Gastrocnemius medialis (tissue), 4 donors: ENCODE measurements around the gene RIOK2. TPM values are rescaled to one million over a fixed set of nuclear protein-coding genes. Genes with fewer than 3 reads are reported as not detected.

Source experiments
- ATAC-seq, 2 donors: fragments of 150-250 bp; one replicate each; pipeline ENCODE4 v1.9.1; 2016
- DNase-seq, 2 donors: peaks; one replicate each; pipeline ENCODE4 v3.0.0-alpha.2; 2019
- H3K27ac ChIP-seq, 4 donors: fragments of 200-600 bp; sonication (generic); 1 replicate in 1 of 4; 2 replicates in 3 of 4; pipeline ENCODE4 v1.5.1; 2016 to 2018; ENCODE audit warnings: mild to moderate bottlenecking in 2 of 4, moderate library complexity in 1 of 4
- H3K27me3 ChIP-seq, 3 donors: fragments of 200-600 bp; sonication (generic) in 2 of 3; 1 replicate in 1 of 3; 2 replicates in 2 of 3; pipeline versions ENCODE4 v1.5.1 to v1.6.0; 2016 to 2019; ENCODE audit warnings: mild to moderate bottlenecking in 1 of 3, moderate library complexity in 1 of 3
- H3K36me3 ChIP-seq, 2 donors: fragments of 200-600 bp; sonication (generic) in 1 of 2; one replicate each; pipeline ENCODE4 v1.5.1; 2017 to 2018
- H3K4me1 ChIP-seq, 2 donors: fragments of 200-600 bp; sonication (generic) in 1 of 2; one replicate each; pipeline ENCODE4 v1.5.1; 2016 to 2017; ENCODE audit warnings: mild to moderate bottlenecking in 2 of 2
- H3K4me3 ChIP-seq, 4 donors: fragments of 200-600 bp; sonication (generic) in 3 of 4; 1 replicate in 1 of 4; 2 replicates in 3 of 4; pipeline ENCODE4 v1.5.1; 2016 to 2019; ENCODE audit warnings: mild to moderate bottlenecking in 2 of 4
- H3K9me3 ChIP-seq, 3 donors: fragments of 200-600 bp; sonication (generic) in 2 of 3; 1 replicate in 1 of 3; 2 replicates in 2 of 3; pipeline ENCODE4 v1.5.1; 2016 to 2019
- POLR2A ChIP-seq, 2 donors: fragments of 450-650 bp; IDR thresholded peaks; one replicate each; pipeline ENCODE4 v1.6.1; 2017; ENCODE audit warnings: antibody characterized with exemption in 2 of 2, mild to moderate bottlenecking in 2 of 2, moderate library complexity in 2 of 2
- in situ Hi-C, 4 donors: fragments of 200-750 bp; cut with MboI; loops; one replicate each; pipeline versions ENCODE4 v1.15.0 to v1.8.0; 2017; ENCODE audit warnings: low sequenced_read_pairs in 4 of 4
- intact Hi-C: fragments of 100-400 bp; cut with DNase I; formaldehyde crosslinking; loops from one replicate; pipeline ENCODE4 v1.15.1; 2023; ENCODE audit warnings: low total_unique reads
- total RNA-seq, 4 donors: library from RNA; depleted of rRNA; stranded (reverse); fragments of >200 nt; gene quantifications; one replicate each; pipeline versions ENCODE4 v1.1.0 to v1.2.3, GENCODE V29; 2016
- TF ChIP-seq, protein P1 (sequence below), 5 experiments: fragments of 450-650 bp in 3 of 5; fragments of 200-600 bp in 2 of 5; sonication (generic) in 2 of 5; IDR thresholded peaks in 4 of 5; conservative IDR thresholded peaks in 1 of 5; 1 replicate in 4 of 5; 2 replicates in 1 of 5; pipeline ENCODE4 v1.5.1; 2016 to 2019; ENCODE audit warnings: antibody characterized with exemption in 5 of 5, mild to moderate bottlenecking in 3 of 5, moderate library complexity in 3 of 5

RIOK2 gene
- total RNA-seq, 4 donors from 2014 or later = 9.8 to 34.4 (median 17.3) TPM

- TF ChIP-seq, protein P1, sequence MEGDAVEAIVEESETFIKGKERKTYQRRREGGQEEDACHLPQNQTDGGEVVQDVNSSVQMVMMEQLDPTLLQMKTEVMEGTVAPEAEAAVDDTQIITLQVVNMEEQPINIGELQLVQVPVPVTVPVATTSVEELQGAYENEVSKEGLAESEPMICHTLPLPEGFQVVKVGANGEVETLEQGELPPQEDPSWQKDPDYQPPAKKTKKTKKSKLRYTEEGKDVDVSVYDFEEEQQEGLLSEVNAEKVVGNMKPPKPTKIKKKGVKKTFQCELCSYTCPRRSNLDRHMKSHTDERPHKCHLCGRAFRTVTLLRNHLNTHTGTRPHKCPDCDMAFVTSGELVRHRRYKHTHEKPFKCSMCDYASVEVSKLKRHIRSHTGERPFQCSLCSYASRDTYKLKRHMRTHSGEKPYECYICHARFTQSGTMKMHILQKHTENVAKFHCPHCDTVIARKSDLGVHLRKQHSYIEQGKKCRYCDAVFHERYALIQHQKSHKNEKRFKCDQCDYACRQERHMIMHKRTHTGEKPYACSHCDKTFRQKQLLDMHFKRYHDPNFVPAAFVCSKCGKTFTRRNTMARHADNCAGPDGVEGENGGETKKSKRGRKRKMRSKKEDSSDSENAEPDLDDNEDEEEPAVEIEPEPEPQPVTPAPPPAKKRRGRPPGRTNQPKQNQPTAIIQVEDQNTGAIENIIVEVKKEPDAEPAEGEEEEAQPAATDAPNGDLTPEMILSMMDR (IDR thresholded peaks at IDR 0.05 in 4 of 5, conservative IDR thresholded peaks at IDR 0.05 in 1 of 5) = no peak
- no peak for TF ChIP-seq POLR2A (IDR thresholded peaks at IDR 0.05)
- Histone ChIP-seq H3K9me3 (no peaks in the 10 kb centered on the region), H3K4me1 (no peaks in the 10 kb centered on the region), H3K27ac (no peak overlapping the region), H3K4me3 (no peak overlapping the region), H3K36me3 (no peaks in the 10 kb centered on the region), H3K27me3 (no peaks in the 10 kb centered on the region)
- ATAC-seq = no peak
- intact Hi-C loops = no loop called here
- DNase-seq = no peak
- in situ Hi-C loops = loop anchor here in 1 of 4 donors (25.0 kb wide), 1 partner anchor 1604 kb away; no protein-coding TSS in a partner anchor
Measured at GRCh38 chr5:97208714-97209113, 25.7 kb upstream of the RIOK2 start.

DNA sequence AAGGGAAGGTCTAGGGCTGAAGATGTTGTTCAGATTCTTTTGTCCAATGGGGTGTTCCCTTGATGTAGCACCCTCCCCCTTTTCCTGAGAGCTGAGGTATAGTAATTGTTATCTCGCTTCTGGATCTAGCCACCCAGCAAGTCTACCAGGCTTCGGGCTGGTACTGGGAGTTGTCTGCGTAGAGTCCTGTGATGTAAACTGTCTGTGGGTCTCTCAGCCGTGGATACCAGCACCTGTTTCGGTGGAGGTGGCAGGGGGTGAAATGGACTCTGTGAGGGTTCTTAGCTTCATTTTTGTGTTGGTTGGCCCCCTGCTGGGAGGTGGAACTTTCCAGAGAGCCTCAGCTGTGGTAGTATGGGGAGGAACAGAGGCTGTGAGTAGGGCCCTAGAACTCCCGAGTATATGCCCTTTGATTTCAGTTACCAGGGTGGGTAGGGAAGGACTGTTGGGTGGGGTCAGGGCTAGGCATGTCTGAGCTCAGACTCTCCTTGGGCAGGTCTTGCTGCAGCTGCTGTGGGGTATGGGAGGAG is 25.2 kb upstream of the RIOK2 start:
- H3K4me1 ChIP-seq = no peaks in the 10 kb centered on the region
- DNase-seq (no peak), ATAC-seq (no peak)
- no peaks in the 10 kb centered on the region for H3K27me3 ChIP-seq
- H3K4me3 ChIP-seq = no peak overlapping the region
- intact Hi-C loops (no loop called here), in situ Hi-C loops (loop anchor here in 1 of 4 donors (25.0 kb wide), 1 partner anchor 1604 kb away; no protein-coding TSS in a partner anchor)
- H3K27ac ChIP-seq = no peak overlapping the region
- H3K9me3 ChIP-seq = no peaks in the 10 kb centered on the region
- H3K36me3 ChIP-seq = no peaks in the 10 kb centered on the region
- no peak for TF ChIP-seq POLR2A (IDR thresholded peaks at IDR 0.05)
- TF ChIP-seq, protein P1 (IDR thresholded peaks at IDR 0.05 in 4 of 5, conservative IDR thresholded peaks at IDR 0.05 in 1 of 5) = no peak

- in situ Hi-C loops = loop anchor here in 1 of 4 donors (25.0 kb wide), 1 partner anchor 1568 kb away; the partner anchor contains the start of gene RGMB
- DNase-seq (no peak), ATAC-seq (no peak)
- no peaks in the 10 kb centered on the region for H3K4me1 ChIP-seq
- no peaks in the 10 kb centered on the region for H3K36me3 ChIP-seq
- intact Hi-C loops = no loop called here
- TF ChIP-seq, protein P1 (IDR thresholded peaks at IDR 0.05 in 4 of 5, conservative IDR thresholded peaks at IDR 0.05 in 1 of 5) = no peak
- TF ChIP-seq POLR2A (IDR thresholded peaks at IDR 0.05) = no peak
- H3K27ac ChIP-seq = no peak overlapping the region
- H3K27me3 ChIP-seq = no peaks in the 10 kb centered on the region
- H3K4me3 ChIP-seq = no peak overlapping the region
- no peaks in the 10 kb centered on the region for H3K9me3 ChIP-seq
Measured at GRCh38 chr5:97194366-97194765, 11.3 kb upstream of the RIOK2 start.

DNA sequence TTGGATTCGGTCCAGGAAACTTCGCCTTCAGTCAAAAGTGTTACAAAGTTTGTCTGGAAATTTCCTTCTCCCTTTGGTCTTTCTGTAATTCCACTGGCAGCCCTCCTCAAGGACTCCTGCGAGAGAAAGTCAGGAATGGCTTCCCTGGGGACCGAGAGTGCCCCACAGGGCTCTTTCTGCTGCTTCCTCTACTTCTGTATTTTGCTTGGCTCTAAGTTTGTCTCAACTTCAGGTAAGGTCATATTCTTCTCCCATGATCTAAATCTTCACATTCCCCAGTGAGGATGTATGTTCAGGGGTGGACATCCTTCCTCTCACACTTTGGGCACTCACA is 10.3 kb upstream of the RIOK2 start:
- H3K4me1 ChIP-seq = no peaks in the 10 kb centered on the region
- intact Hi-C loops = no loop called here
- in situ Hi-C loops = loop anchor here in 1 of 4 donors (25.0 kb wide), 1 partner anchor 1569 kb away; the partner anchor contains the start of gene RGMB
- ATAC-seq (no peak), DNase-seq (no peak)
- no peak for TF ChIP-seq POLR2A (IDR thresholded peaks at IDR 0.05)
- TF ChIP-seq, protein P1 (IDR thresholded peaks at IDR 0.05 in 4 of 5, conservative IDR thresholded peaks at IDR 0.05 in 1 of 5) = no peak
- H3K27ac ChIP-seq = no peak overlapping the region
- H3K36me3 ChIP-seq = no peaks in the 10 kb centered on the region
- H3K27me3 ChIP-seq = no peaks in the 10 kb centered on the region
- H3K9me3 ChIP-seq = no peaks in the 10 kb centered on the region
- H3K4me3 ChIP-seq = no peak overlapping the region
